ENCODE results near the gene BRS3.
"Not testable (repeated sequence)": the region's sequence is repeated elsewhere in the genome, so short reads cannot be mapped to it uniquely, and the experiment has no call there.

The BRS3 gene

DNA sequence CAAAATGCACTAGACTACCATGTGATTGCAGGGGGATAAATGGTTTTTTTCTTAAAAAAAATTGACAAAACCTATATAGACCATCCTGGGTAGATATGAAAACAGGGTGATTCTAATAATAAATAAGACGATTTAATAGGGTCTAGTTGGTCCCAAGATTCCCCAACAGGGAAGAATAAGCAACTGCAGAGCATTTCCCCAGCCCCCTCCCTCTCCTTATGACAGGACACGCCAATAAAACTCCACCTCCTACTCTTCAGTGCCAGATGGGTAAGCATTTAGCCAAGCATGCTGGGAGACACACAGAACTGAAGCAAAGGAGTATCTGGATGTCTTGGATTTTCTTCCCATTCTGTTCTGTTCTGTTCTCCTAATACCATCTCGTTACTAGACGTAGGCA lies at the start of gene BRS3:
Gene BRS3, plus strand, starts transcription at position 301 of the 400 bp plus-strand sequence. CDS start 168 bp downstream, outside the sequence.
- no peak within 1 kb of the TSS for H3K27ac ChIP-seq (ENCODE audit: low read depth, low read length)
- no peaks in the 10 kb centered on the region for H3K36me3 ChIP-seq (ENCODE audit: control insufficient read depth, insufficient read depth, low read length)
- no peaks in the 10 kb centered on the region for H3K9me3 ChIP-seq (ENCODE audit: control insufficient read depth, insufficient read depth, low read depth, low read length)
- no peak within 1 kb of the TSS for H3K9ac ChIP-seq (ENCODE audit: low read length)
- H3K4me1 ChIP-seq (ENCODE audit: control insufficient read depth, insufficient read depth, low read length), result no peaks in the 10 kb centered on the region
- peaks cover 54% of the 10 kb centered on the region for H3K27me3 ChIP-seq (ENCODE audit: control insufficient read depth, insufficient read depth, low read length)
- no peak within 1 kb of the TSS for H3K4me3 ChIP-seq (ENCODE audit: low read depth, low read length)

DNA sequence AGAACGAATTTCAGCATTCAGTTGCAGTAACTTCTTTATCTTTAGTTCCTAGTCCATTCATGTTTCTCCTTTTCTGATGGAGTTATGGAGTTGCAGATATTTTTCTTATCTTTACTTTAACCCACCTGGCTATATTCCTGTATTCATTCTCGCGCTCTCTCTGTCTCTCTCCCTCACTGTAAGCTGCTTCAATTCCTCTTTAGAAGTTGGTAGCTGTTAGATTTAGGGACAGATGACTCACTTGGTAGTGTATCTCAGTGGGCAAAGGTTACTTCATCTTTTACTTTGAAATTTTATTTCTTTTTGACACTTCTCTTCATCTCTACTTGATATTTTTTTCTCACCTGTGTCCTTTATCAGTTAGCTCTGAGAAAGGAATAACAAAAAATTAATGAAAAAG lies 49.6 kb upstream of the BRS3 start:
- no peak overlapping the region for H3K27ac ChIP-seq (ENCODE audit: low read depth, low read length)
- H3K4me3 ChIP-seq (ENCODE audit: low read depth, low read length), result no peak overlapping the region
- H3K9ac ChIP-seq (ENCODE audit: low read length), result no peak overlapping the region
- no peaks in the 10 kb centered on the region for H3K36me3 ChIP-seq (ENCODE audit: control insufficient read depth, insufficient read depth, low read length)
- no peaks in the 10 kb centered on the region for H3K9me3 ChIP-seq (ENCODE audit: control insufficient read depth, insufficient read depth, low read depth, low read length)
- no peaks in the 10 kb centered on the region for H3K27me3 ChIP-seq (ENCODE audit: control insufficient read depth, insufficient read depth, low read length)
- no peaks in the 10 kb centered on the region for H3K4me1 ChIP-seq (ENCODE audit: control insufficient read depth, insufficient read depth, low read length)

- not testable (repeated sequence) for H3K4me1 ChIP-seq (ENCODE audit: control insufficient read depth, insufficient read depth, low read length); H3K36me3 ChIP-seq (ENCODE audit: control insufficient read depth, insufficient read depth, low read length); H3K9me3 ChIP-seq (ENCODE audit: control insufficient read depth, insufficient read depth, low read depth, low read length); H3K9ac ChIP-seq (ENCODE audit: low read length); H3K4me3 ChIP-seq (ENCODE audit: low read depth, low read length); H3K27ac ChIP-seq (ENCODE audit: low read depth, low read length); H3K27me3 ChIP-seq (ENCODE audit: control insufficient read depth, insufficient read depth, low read length)
These were observed 42.1 kb upstream of the BRS3 start for GRCh38 chrX:136445674-136446073.

- Histone ChIP-seq H3K27ac (ENCODE audit: low read depth, low read length) (no peak overlapping the region), H3K36me3 (ENCODE audit: control insufficient read depth, insufficient read depth, low read length) (no peaks in the 10 kb centered on the region), H3K4me1 (ENCODE audit: control insufficient read depth, insufficient read depth, low read length) (no peaks in the 10 kb centered on the region), H3K9me3 (ENCODE audit: control insufficient read depth, insufficient read depth, low read depth, low read length) (no peaks in the 10 kb centered on the region; the same call in 1 of the 2 replicates), H3K4me3 (ENCODE audit: low read depth, low read length) (no peak overlapping the region), H3K9ac (ENCODE audit: low read length) (no peak overlapping the region), H3K27me3 (ENCODE audit: control insufficient read depth, insufficient read depth, low read length) (no peaks in the 10 kb centered on the region)
These were observed 41.5 kb upstream of the BRS3 start for GRCh38 chrX:136446208-136446607.

DNA sequence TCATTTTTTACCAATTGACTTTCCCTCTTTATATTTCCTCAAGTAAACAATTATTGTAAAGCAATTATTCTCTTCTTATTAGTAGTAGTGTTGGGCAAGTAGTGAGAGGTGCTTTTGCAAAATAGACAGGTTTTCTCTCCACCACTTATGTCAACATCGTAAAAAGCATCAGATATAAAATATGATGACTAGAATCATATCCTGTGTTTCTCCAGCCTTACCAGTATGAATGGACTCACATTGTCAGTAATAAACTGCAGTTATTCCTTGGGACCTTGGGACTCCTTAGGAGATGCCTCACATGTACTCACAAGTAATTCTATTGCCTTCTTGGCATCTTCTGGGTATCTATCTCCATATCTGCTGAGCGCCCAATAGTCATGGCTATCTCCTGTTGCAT lies 40.4 kb upstream of the BRS3 start:
- H3K9ac ChIP-seq (ENCODE audit: low read length), result no peak overlapping the region
- H3K4me3 ChIP-seq (ENCODE audit: low read depth, low read length), result no peak overlapping the region
- H3K27ac ChIP-seq (ENCODE audit: low read depth, low read length), result no peak overlapping the region
- no peaks in the 10 kb centered on the region for H3K27me3 ChIP-seq (ENCODE audit: control insufficient read depth, insufficient read depth, low read length)
- no peaks in the 10 kb centered on the region for H3K36me3 ChIP-seq (ENCODE audit: control insufficient read depth, insufficient read depth, low read length)
- no peaks in the 10 kb centered on the region; the same call in 1 of the 2 replicates for H3K9me3 ChIP-seq (ENCODE audit: control insufficient read depth, insufficient read depth, low read depth, low read length)
- no peaks in the 10 kb centered on the region for H3K4me1 ChIP-seq (ENCODE audit: control insufficient read depth, insufficient read depth, low read length)

DNA sequence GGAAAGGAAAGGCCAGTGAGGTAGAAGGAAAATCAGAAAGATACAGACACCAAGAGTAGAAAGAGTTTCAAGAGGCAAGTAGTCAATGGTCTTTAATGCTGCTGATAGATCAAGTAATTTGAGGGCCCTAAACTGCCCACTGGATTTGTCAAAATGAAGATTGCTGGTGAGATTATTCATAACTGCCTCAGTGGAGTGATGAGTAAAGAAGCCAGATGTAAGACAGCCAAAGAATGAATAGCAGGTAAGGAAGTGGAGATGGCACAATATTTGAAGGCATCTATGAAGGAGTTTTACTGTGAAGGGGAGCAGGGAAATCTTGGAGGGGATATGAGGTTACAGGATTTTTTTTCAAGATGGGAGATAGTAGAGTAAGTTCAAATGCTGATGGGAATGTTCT lies 39.8 kb upstream of the BRS3 start:
- H3K4me1 ChIP-seq (ENCODE audit: control insufficient read depth, insufficient read depth, low read length), result no peaks in the 10 kb centered on the region
- no peaks in the 10 kb centered on the region for H3K27me3 ChIP-seq (ENCODE audit: control insufficient read depth, insufficient read depth, low read length)
- no peaks in the 10 kb centered on the region; the same call in 1 of the 2 replicates for H3K9me3 ChIP-seq (ENCODE audit: control insufficient read depth, insufficient read depth, low read depth, low read length)
- no peak overlapping the region for H3K27ac ChIP-seq (ENCODE audit: low read depth, low read length)
- H3K9ac ChIP-seq (ENCODE audit: low read length), result no peak overlapping the region
- H3K36me3 ChIP-seq (ENCODE audit: control insufficient read depth, insufficient read depth, low read length), result no peaks in the 10 kb centered on the region
- H3K4me3 ChIP-seq (ENCODE audit: low read depth, low read length), result no peak overlapping the region

DNA sequence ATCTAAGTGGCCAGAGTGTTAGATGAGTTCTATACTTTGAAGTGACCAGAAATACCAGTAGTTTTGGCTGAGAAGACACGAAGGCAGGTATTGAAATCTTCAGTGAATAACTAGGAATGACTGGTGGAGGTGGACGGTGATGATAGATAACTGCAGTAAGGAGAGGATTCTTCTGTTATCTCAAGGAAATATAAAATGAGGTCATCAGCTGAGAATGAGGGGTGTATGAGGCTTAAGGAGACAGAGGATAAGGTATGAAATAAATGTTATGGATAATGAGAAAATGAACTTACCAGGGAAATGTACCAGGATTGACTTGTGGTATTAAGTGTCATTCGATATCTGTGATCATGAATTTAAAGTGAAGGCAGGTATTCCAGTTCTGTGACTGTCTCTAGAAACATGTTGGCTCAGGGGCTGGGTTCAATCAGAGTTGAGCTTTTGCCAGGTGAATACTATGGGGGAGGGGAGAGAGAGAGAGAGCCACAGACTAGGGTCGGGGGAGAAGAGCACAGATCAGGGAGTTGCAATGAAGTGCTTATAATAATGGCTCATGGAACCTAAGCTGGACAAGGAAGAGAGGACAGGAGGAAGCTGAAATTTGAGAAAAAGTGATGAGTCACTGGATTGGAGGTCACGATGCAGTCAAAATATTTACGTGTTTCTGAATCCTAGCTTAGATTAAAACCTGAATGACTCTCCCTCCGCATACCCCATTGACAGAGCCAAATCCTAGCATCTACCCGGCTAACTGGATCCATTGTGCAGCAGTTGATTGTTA lies 37.5 kb upstream of the BRS3 start:
- Histone ChIP-seq H3K9me3 (ENCODE audit: control insufficient read depth, insufficient read depth, low read depth, low read length) (no peaks in the 10 kb centered on the region; the same call in 1 of the 2 replicates), H3K27me3 (ENCODE audit: control insufficient read depth, insufficient read depth, low read length) (no peaks in the 10 kb centered on the region), H3K27ac (ENCODE audit: low read depth, low read length) (no peak overlapping the region), H3K9ac (ENCODE audit: low read length) (no peak overlapping the region), H3K36me3 (ENCODE audit: control insufficient read depth, insufficient read depth, low read length) (no peaks in the 10 kb centered on the region), H3K4me3 (ENCODE audit: low read depth, low read length) (no peak overlapping the region), H3K4me1 (ENCODE audit: control insufficient read depth, insufficient read depth, low read length) (no peaks in the 10 kb centered on the region)

GRCh38 chrX:136452614-136453013 lies 35.1 kb upstream of the BRS3 start:
- no peak overlapping the region for H3K4me3 ChIP-seq (ENCODE audit: low read depth, low read length)
- H3K27ac ChIP-seq (ENCODE audit: low read depth, low read length), result no peak overlapping the region
- H3K9me3 ChIP-seq (ENCODE audit: control insufficient read depth, insufficient read depth, low read depth, low read length), result no peaks in the 10 kb centered on the region
- no peaks in the 10 kb centered on the region for H3K4me1 ChIP-seq (ENCODE audit: control insufficient read depth, insufficient read depth, low read length)
- H3K36me3 ChIP-seq (ENCODE audit: control insufficient read depth, insufficient read depth, low read length), result no peaks in the 10 kb centered on the region
- H3K9ac ChIP-seq (ENCODE audit: low read length), result no peak overlapping the region
- no peaks in the 10 kb centered on the region for H3K27me3 ChIP-seq (ENCODE audit: control insufficient read depth, insufficient read depth, low read length)

DNA sequence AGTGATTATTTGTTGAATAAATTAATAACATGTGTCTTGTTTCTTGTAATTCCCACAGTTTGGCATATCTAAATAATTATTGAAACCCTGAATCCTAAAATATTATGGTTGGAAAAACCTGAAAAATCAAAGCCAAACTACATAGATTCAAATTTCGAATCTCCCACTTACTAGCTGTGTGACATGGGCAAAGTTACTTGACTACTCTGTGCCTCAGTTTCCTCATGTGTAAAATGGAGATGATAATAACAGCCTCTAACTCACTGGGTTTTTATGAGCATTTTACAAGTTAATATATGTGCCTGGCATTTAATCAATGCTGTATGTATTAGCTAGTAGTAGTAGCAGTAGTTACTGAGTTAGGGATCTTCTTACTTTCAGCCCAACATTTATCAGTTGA lies 34.6 kb upstream of the BRS3 start:
- H3K27ac ChIP-seq (ENCODE audit: low read depth, low read length), result no peak overlapping the region
- H3K4me1 ChIP-seq (ENCODE audit: control insufficient read depth, insufficient read depth, low read length), result no peaks in the 10 kb centered on the region
- no peaks in the 10 kb centered on the region for H3K36me3 ChIP-seq (ENCODE audit: control insufficient read depth, insufficient read depth, low read length)
- no peak overlapping the region for H3K9ac ChIP-seq (ENCODE audit: low read length)
- no peaks in the 10 kb centered on the region for H3K27me3 ChIP-seq (ENCODE audit: control insufficient read depth, insufficient read depth, low read length)
- no peak overlapping the region for H3K4me3 ChIP-seq (ENCODE audit: low read depth, low read length)
- no peaks in the 10 kb centered on the region for H3K9me3 ChIP-seq (ENCODE audit: control insufficient read depth, insufficient read depth, low read depth, low read length)

- Histone ChIP-seq H3K36me3 (ENCODE audit: control insufficient read depth, insufficient read depth, low read length) (no peaks in the 10 kb centered on the region), H3K27ac (ENCODE audit: low read depth, low read length) (no peak overlapping the region), H3K9me3 (ENCODE audit: control insufficient read depth, insufficient read depth, low read depth, low read length) (no peaks in the 10 kb centered on the region), H3K4me3 (ENCODE audit: low read depth, low read length) (no peak overlapping the region), H3K9ac (ENCODE audit: low read length) (no peak overlapping the region), H3K27me3 (ENCODE audit: control insufficient read depth, insufficient read depth, low read length) (no peaks in the 10 kb centered on the region), H3K4me1 (ENCODE audit: control insufficient read depth, insufficient read depth, low read length) (no peaks in the 10 kb centered on the region)
These were observed 34.0 kb upstream of the BRS3 start for GRCh38 chrX:136453771-136454170.

GRCh38 chrX:136456133-136456532 lies 31.6 kb upstream of the BRS3 start:
- Histone ChIP-seq H3K27me3 (ENCODE audit: control insufficient read depth, insufficient read depth, low read length) (no peaks in the 10 kb centered on the region), H3K9ac (ENCODE audit: low read length) (no peak overlapping the region), H3K4me1 (ENCODE audit: control insufficient read depth, insufficient read depth, low read length) (no peaks in the 10 kb centered on the region)

More at GRCh38 chrX:136456133-136456532, 31.6 kb upstream of the BRS3 start:
- H3K36me3 ChIP-seq (ENCODE audit: control insufficient read depth, insufficient read depth, low read length), result no peaks in the 10 kb centered on the region
- H3K4me3 ChIP-seq (ENCODE audit: low read depth, low read length), result no peak overlapping the region
- no peak overlapping the region for H3K27ac ChIP-seq (ENCODE audit: low read depth, low read length)
- no peaks in the 10 kb centered on the region for H3K9me3 ChIP-seq (ENCODE audit: control insufficient read depth, insufficient read depth, low read depth, low read length)
